Activated T-cell treated with anti-CD3 and anti-CD28 coated beads for 1 hour (primary cell): ENCODE results near the gene C19orf18.

Source experiments
- DNase-seq: peaks from one replicate; pipeline ENCODE4 v3.0.0-alpha.2; 2020; ENCODE audit warnings: low read depth

Gene C19orf18

DNA sequence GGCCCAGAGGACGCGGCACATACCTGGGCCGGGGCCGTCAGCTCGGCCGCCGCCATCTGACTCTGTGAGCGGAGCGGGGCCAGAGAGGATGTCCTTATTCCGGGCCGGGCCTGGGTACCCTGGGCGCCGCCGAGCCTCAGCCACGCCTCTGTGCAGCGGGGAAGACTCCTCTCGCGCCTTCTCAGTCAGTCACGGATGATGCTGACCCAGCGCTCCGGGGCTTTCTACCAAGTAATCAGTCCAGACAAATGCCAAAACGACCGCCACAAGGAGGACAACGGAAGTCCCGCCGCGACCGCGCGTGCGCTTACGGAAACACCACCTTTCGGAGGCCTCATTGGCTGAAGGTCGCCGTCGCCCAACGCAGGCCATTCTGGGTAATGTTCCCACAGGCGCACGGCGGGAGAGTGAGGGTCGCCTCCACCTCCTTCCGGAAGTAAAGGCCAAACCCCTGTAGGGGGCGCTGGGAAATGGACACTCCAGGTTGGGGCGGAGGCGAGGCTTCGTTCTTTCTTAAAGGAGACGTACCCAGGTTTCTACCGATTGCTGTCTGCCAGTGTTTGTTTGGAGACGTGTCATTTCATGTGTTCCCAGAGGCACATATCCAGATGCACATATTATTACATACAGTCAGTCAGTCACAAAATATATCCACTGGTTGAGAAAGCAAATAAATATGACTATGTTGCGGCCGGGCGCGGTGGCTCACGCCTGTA is 26.8 kb downstream of the C19orf18 start, which contains the start of gene ZNF256:
ZNF256 (minus strand) TSS at position 288 of the 716 bp plus-strand sequence; CDS start at position 56, 232 bp downstream.
- DNase-seq: peak; percentile 78

DNA sequence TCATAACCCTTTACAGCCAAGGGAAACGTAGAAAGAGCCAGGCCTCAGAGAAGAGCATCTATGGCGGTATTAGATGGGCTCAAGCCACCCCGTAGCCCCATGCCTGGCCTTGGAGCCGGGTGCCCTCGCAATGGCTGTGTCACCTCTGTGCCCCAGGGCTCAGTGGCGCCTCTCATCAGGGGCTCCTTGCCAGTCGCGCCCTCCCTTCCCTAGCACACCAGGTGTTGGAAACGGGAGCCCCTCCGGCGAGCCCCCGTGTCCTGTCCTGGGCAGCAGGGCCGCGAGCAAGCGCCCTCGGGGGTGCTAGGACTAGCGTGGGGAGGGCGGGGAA is 27.3 kb downstream of the C19orf18 start:
- peak; percentile 1 for DNase-seq

DNA sequence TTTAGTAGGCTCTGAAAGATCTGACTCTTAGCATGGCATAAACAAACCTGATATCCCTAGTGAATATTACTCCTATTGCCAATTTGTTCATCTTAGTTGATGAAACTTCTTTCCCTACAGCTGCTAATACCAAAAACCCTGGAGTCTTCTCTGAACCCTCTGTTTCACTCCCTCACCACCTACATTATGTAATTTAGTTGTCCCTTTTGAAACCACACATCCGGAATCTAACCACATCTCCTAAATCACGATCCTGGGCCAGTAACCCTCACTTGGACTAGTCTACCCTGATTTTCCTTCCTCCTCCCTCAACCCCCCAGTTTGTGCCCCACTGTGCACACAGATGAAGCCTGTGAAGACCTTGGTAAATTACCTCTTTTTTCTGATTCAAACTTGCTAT is 28.0 kb downstream of the C19orf18 start:
- no peak for DNase-seq

DNA sequence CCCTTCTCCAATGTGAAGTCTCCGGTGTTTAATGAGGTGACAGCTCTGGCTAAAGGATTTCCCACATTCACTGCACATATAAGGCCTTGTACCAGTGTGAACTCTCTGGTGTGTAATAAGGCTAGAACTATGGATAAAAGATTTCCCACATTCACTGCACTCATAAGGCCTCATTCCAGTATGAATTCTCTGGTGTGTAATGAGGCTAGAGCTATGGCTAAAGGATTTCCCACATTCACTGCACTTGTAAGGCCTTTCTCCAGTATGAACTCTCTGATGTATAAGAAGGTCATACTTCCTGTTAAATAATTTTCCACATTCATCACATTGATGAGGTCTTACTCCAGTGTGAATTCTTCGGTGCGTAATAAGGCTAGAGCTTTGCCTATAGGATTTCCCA is 32.7 kb downstream of the C19orf18 start:
- DNase-seq: no peak

DNA sequence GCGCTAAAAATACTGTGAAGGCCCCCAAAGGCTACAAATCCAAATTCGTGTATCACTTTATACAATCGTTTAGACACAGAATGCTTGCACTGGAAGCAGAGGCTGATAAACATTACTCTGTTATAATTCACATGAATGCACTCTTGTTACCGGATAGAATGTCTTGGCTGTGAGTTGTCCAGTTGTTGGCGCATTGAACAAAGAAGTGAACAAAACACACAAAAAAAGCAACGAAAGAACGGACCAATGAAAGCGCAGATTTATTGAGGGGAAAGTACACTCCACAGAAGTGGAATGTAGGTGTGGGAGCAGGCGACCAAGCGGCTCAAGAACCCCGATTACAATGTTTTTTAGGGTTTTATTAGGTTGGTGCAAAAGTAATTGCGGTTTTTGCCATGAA is 38.6 kb downstream of the C19orf18 start:
- no peak for DNase-seq

DNA sequence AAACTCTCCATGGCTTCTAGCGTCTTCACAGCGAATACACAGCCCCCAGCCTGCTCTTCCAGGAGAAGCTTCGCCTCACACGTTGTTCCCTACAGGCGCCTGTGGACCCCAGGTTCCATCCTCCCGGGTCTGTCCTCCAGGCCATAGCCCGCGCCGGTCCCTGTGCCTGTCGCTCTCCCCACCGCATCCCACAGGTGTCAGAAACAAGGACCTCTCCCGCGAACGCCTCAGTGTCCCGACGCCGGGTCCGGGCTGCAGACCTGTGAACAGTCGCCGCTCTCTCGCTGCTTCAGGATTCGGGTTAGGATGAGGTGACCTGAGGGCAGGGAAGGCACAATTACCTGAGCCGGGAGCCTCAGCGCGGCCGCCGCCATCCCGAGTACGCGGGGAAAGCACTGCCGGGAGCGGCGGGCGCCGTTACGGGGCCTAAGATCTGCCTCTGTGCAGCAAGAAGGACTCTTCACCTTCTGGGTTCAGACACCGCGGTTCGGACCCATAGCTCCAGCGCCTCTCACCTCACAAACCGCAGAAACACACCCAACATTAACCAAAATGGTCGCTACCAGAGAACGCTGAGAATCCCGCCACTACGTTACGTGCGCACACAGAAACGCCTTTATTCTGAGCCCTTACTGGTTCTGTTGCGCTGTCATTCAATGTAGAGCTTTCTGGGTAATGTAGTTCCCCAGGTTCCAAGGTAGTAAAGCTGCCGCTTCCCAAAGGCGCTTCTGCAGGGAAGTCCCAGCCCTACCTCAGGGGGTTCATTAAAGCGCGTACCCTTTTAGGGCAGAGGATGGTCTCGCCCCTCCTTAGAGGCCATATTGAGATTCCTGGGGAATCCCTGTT is 39.3 kb downstream of the C19orf18 start, which contains the start of gene ZNF418:
ZNF418 (minus strand) TSS at position 583 of the 846 bp plus-strand sequence. CDS start 1,580 bp downstream, outside the sequence.
- peak; percentile 8 for DNase-seq

DNA sequence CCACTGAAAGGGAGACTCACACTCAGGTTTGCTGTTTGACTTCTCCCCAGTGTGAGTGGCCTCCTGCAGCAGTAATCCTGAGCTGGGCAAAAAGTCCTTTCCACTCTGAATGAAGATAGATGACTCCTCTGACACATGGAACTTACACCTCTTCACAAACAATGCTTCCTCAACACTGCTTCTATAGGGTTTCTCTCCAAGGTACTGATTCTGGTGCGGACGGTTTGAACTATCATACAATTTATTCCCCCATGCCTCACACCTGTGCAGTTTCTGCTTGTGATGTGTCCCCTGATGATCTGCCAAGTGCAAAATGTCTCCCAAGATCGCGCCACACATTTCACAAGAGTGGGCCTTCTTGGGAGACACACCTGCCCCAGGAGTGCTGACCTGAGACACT is 46.7 kb downstream of the C19orf18 start:
- no peak for DNase-seq

DNA sequence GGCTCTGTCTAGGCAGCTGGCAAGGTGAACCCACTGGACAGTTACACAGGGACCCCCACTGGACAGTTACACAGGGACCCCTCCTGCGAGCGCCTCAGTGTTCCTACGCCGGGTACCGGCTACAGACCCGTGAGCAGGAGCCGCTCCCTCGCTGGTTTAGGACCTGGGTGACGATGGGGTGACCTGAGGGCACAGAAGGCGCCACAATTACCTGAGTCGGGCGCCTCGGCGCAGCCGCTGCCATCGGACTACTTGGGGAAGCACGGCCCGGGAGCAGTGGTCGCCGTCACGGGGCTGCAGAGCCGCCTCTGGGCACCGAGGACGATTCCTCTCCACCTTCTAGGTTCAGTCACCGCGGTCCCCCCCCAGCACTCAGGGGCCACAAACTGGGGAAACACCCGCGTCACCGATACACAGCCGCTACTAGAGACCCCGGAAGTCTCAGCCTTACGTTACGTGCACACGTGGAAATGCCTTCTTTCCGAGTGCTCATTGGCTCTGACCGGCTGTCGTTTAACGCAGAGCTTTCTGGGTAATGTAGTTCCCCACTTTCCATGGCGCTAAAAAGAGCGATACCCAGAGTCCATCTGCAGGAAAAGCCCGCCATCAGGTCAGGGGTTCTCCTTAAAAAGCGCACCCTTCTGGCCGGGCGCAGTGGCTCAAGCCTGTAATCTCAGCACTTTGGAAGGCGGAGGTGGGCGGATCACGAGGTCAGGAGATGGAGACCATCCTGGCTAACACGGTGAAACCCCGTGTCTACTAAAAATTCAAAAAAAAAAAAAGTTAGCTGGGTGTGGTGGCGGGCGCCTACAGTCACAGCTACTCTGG is 58.0 kb downstream of the C19orf18 start, which contains the start of gene ZNF417:
ZNF417 (minus strand) TSS at position 425 of the 828 bp plus-strand sequence; CDS start at position 244, 181 bp downstream.
- peak; percentile 71 for DNase-seq

DNA sequence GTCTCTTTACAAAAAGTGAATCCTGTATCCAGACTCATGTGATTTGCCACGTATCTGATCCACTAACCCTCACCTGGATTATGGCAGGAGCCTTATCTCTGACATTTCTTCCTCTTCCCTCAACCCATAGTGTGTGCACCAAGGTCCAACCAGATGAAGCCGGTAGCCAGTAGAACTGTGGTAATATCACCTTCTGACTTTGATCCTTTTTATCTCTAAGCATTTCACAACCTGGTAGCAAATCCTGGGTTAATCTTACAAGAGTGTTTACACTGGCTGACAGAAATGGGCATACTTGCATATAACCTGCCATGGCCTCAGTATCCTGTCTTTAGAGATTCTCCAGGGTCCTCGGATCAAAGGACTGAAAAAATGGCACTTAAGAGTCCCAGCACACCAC is 59.8 kb downstream of the C19orf18 start:
- no peak for DNase-seq
